Pancreas (tissue), 10 donors: ENCODE measurements around the gene NOSIP. TPM values are rescaled to one million over a fixed set of nuclear protein-coding genes. Genes with fewer than 3 reads are reported as not detected.

ENCODE experiments used
- ATAC-seq, 4 donors: fragments of 200-7000 bp; cut with Tn5 transposase; one replicate each; pipeline versions ENCODE4 v1.8.0 to v1.9.1; 2020; ENCODE audit warnings: mild to moderate bottlenecking in 4 of 4, moderate library complexity in 4 of 4
- DNase-seq, 6 donors: peaks; one replicate each; pipeline ENCODE4 v3.0.0-alpha.2; 2020
- FAIRE-seq: peaks from 2 replicates; lab custom pipeline; 2012; peaks lifted over from hg19 to GRCh38; lab: Jason Lieb, UNC
- H3K27ac ChIP-seq, 4 donors: fragments of 200-600 bp; sonication (generic); 1 replicate in 3 of 4; 2 replicates in 1 of 4; pipeline versions ENCODE4 v1.5.0 to v1.8.0; 2020
- H3K27me3 ChIP-seq, 4 donors: fragments of 200-600 bp; one replicate each; pipeline ENCODE4 v1.8.0; 2021
- H3K36me3 ChIP-seq, 3 donors: fragments of 200-600 bp; sonication (generic) in 1 of 3; one replicate each; pipeline versions ENCODE4 v1.5.0 to v1.8.0; 2020 to 2021
- H3K4me1 ChIP-seq, 3 donors: fragments of 200-600 bp; one replicate each; pipeline ENCODE4 v1.8.0; 2021
- H3K4me3 ChIP-seq, 4 donors: fragments of 200-600 bp; sonication (generic) in 2 of 4; one replicate each; pipeline versions ENCODE4 v1.5.0 to v1.8.0; 2020 to 2021
- H3K9me3 ChIP-seq, 4 donors: fragments of 200-600 bp; one replicate each; pipeline ENCODE4 v1.8.0; 2021
- WGBS, 2 donors: extraction: QIAGEN DNeasy Blood & Tissue Kit; methylation state at CpG; one replicate each; pipeline ENCODE4 v1.1.7; 2013; 5-methylcytosine and 5-hydroxymethylcytosine counted together
- intact Hi-C, 3 donors: fragments of 100-400 bp; cut with DNase I; formaldehyde crosslinking; loops; one replicate each; pipeline versions ENCODE4 v1.11.1 to v1.14.2; 2022
- polyA plus RNA-seq, 2 donors: library from polyadenylated mRNA; stranded (reverse); fragments of 200-250 nt; gene quantifications; one replicate each; pipeline ENCODE4 v1.2.3, GENCODE V29; 2013
- total RNA-seq, 6 donors: library from RNA; stranded (reverse); fragmentation: NEBNext Ultra II Directional in 4 of 6; extraction: Animal tissue kit (Norgen Biotek cat#: 25700) in 4 of 6; gene quantifications; one replicate each; pipeline versions ENCODE4 v1.2.1 to v1.2.4, GENCODE V29; 2021 to 2023
- TF ChIP-seq, protein P1 (sequence below), 4 donors: fragments of 200-600 bp; sonication (generic) in 3 of 4; IDR thresholded peaks; one replicate each; pipeline versions ENCODE4 v1.5.0 to v1.8.0; 2021; ENCODE audit warnings: antibody characterized with exemption in 4 of 4
- donor health status: healthy with polysubstance abuse.
- donor health status: DM: no; HTN: no; CAD: no; lungs with moderate emphysema.
- donor health status: DM: no; HTN: no; CAD: no.
- donor health status: control.
- donor health status: control.
- donor health status: Bipolar disorder and iron deficiency.
- donor health status: DM: yes; HTN: yes; CAD: no.
- donor health status: DM: no; HTN: no; CAD: no.
- donor health status: DM: no; HTN: no; CAD: no.
- donor health status: DM: yes; HTN: yes; CAD: no.

NOSIP gene
- total and polyA plus RNA-seq, 8 donors, result 40.5 to 148 (median 60.6) TPM

DNA sequence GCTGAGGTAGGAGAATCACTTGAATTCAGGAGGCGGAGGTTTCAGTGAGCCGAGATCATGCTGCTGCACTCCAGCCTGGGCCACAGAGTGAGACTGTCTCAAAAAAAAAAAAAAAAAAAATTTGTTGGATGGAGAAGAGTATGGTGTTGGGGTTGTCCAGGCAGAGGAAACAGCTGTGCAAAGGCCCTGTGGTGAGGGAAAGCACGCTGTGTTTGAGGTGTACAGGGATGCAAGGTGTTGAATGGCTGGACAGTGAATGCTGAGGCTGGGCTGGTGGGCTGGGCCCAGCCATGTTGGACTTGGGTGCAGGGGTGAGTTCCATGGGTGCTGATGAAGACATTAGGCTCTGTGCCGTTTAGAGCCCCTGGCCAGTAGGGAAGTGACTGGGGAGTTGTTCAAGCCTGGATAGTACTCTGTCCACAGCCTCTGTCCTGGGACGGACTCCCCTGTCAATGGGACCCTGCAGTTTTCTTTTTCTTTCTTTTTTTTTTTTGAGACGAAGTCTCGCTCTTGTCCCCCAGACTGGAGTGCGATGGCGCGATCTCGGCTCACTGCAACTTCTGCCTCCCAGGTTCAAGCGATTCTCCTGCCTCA, 29.2 kb upstream of the NOSIP start:
- H3K27me3 ChIP-seq, result no peaks in the 10 kb centered on the region
- no peak overlapping the region for H3K27ac ChIP-seq
- FAIRE-seq, result no peak
- no peak for ATAC-seq
- no peak overlapping the region for H3K4me3 ChIP-seq
- H3K9me3 ChIP-seq, result no peaks in the 10 kb centered on the region
- intact Hi-C loops, result no loop called here
- no peaks in the 10 kb centered on the region for H3K4me1 ChIP-seq
- H3K36me3 ChIP-seq, result peaks cover 0 to 9% (median 0%) of the 10 kb centered on the region in 3 donors
- no peak for DNase-seq
- TF ChIP-seq, protein P1, sequence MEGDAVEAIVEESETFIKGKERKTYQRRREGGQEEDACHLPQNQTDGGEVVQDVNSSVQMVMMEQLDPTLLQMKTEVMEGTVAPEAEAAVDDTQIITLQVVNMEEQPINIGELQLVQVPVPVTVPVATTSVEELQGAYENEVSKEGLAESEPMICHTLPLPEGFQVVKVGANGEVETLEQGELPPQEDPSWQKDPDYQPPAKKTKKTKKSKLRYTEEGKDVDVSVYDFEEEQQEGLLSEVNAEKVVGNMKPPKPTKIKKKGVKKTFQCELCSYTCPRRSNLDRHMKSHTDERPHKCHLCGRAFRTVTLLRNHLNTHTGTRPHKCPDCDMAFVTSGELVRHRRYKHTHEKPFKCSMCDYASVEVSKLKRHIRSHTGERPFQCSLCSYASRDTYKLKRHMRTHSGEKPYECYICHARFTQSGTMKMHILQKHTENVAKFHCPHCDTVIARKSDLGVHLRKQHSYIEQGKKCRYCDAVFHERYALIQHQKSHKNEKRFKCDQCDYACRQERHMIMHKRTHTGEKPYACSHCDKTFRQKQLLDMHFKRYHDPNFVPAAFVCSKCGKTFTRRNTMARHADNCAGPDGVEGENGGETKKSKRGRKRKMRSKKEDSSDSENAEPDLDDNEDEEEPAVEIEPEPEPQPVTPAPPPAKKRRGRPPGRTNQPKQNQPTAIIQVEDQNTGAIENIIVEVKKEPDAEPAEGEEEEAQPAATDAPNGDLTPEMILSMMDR (IDR thresholded peaks at IDR 0.05), result no peak
- WGBS, 2 donors, result 97 to 98% methylated on average over 12 of the region's 12 CpGs

DNA sequence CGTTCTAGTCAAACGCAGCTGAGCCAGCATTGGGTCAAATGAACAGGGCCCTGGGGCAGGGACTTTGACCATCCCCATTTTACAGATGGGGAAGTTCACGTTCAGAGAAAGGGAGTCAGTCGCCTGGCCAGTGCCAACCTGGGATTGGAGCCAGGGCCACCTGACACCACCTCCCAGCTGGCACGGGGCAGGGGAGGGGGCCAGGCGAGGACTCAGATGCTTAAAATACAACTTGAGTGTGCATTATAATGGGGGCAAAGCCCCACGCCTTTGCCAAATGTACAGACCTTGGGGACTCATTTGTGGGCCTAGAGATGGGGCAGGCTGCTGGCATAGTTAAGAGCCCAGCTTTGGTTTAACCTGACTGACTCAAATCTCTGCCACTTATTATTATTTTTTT, 25.2 kb upstream of the NOSIP start:
- Histone ChIP-seq H3K27me3 (no peaks in the 10 kb centered on the region), H3K9me3 (no peaks in the 10 kb centered on the region), H3K27ac (no peak overlapping the region), H3K4me1 (no peaks in the 10 kb centered on the region), H3K4me3 (no peak overlapping the region), H3K36me3 (peaks cover 0 to 10% (median 9%) of the 10 kb centered on the region in 3 donors)
- intact Hi-C loops, result no loop called here
- no peak for DNase-seq
- TF ChIP-seq, protein P1 (IDR thresholded peaks at IDR 0.05), result no peak
- 57 to 61% methylated on average over 7 of the region's 7 CpGs for WGBS, 2 donors
- FAIRE-seq, result no peak
- ATAC-seq, result peak in 1 of 4 donors; percentile 24

DNA sequence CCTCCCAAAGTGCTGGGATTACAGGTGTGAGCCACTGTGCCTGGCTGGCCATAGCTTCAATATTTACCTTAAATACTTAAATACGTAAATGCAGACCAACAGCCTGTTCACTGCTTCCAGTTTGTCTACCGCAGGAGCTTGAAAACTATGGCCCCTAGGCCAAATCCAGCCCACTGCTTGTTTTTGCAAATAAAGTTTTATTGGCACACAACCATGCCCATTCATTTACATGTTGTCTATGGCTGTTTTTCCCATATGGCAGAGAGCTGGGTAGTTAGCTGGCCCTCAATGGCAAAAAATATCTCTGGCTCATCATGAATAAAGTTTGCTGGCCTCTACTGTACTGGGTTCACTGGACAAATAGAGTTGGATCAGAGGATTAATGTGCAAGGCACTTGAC, 22.4 kb upstream of the NOSIP start:
- no peaks in the 10 kb centered on the region for H3K9me3 ChIP-seq
- intact Hi-C loops, result no loop called here
- no peak for ATAC-seq
- no peak overlapping the region for H3K4me3 ChIP-seq
- no peaks in the 10 kb centered on the region for H3K27me3 ChIP-seq
- no peak overlapping the region for H3K27ac ChIP-seq
- FAIRE-seq, result no peak
- TF ChIP-seq, protein P1 (IDR thresholded peaks at IDR 0.05), result no peak
- no peak for DNase-seq
- H3K4me1 ChIP-seq, result no peaks in the 10 kb centered on the region
- peaks cover 0 to 17% (median 8%) of the 10 kb centered on the region in 3 donors for H3K36me3 ChIP-seq
- WGBS, 2 donors, result 95 to 96% methylated on average over 2 of the region's 2 CpGs

DNA sequence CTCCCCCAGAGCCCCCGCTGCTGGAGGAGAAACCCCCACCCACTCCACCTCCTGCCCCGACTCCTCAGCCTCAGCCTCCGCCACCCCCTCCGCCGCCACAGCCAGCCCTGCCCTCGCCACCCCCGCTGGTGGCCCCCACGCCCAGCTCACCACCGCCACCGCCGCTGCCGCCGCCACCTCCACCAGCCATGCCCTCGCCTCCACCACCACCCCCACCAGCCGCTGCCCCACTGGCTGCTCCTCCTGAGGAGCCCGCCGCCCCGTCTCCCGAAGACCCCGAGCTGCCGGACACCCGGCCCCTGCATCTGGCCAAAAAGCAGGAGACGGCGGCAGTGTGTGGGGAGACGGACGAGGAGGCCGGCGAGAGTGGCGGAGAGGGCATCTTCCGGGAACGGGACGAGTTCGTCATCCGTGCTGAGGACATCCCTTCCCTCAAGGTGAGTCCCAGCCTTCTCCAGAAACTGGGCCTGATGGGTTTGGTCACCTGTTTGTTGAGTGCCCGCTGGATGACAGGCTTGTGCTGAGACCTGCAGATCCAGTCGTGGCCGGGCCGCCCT, 21.2 kb upstream of the NOSIP start:
- no peaks in the 10 kb centered on the region for H3K27me3 ChIP-seq
- H3K9me3 ChIP-seq, result no peaks in the 10 kb centered on the region
- H3K4me1 ChIP-seq, result no peaks in the 10 kb centered on the region
- ATAC-seq, result no peak
- peaks cover 0 to 22% (median 8%) of the 10 kb centered on the region in 3 donors for H3K36me3 ChIP-seq
- no peak overlapping the region for H3K4me3 ChIP-seq
- 94 to 96% methylated on average over 30 to 38 of the region's 38 CpGs for WGBS, 2 donors
- intact Hi-C loops, result no loop called here
- no peak overlapping the region for H3K27ac ChIP-seq
- no peak for FAIRE-seq
- TF ChIP-seq, protein P1 (IDR thresholded peaks at IDR 0.05), result no peak
- DNase-seq, result peak in 1 of 6 donors; percentile 80
